ENCODE measurements around the gene FSD2.

Gene FSD2

DNA sequence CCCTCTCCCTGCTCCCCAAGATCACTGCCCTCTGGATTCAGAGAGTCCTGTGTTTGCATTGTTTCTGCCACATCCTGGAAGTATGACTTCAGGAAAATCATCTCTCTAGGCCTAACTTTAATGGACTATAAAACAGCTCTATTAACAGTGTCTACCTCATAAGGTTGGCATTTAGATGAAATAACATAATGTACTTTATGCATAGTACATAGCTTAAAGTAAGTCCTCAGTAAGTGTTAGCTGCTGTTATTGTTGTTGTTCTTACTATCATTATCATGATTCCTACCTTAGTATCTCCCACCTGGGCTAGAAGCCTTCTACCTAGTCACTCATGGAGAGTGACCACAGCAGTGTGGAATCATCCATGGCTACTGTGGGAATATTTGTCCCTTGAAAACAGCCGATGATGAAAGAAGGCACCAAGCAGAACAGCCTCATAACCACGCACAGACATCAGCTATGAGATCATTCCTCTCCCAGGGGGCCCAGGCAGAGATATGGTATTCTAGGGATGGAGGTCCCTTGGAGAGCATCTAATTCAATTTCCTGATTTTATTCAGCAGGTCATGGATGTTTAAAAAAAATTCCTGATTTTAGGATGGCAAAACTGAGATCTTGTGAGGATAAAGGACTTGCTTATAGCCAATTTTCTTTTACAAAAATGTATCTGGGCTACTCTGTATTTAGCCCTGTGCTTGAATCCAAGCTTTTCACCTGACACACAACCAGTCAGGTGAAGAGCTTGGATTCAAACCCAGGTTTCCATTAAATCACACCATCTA is 1.9 kb downstream of the FSD2 start:
- Histone ChIP-seq H3K36me3 (no peaks in the 10 kb centered on the region), H3K27ac (no peak overlapping the region), H3K27me3 (ENCODE audit: insufficient read depth, low read depth, severe bottlenecking) (no peaks in the 10 kb centered on the region), H3K9me3 (ENCODE audit: severe bottlenecking) (no peaks in the 10 kb centered on the region), H3K4me3 (ENCODE audit: low read depth, low read length) (no peak overlapping the region)
- no peak for DNase-seq
- TF ChIP-seq, protein P1, sequence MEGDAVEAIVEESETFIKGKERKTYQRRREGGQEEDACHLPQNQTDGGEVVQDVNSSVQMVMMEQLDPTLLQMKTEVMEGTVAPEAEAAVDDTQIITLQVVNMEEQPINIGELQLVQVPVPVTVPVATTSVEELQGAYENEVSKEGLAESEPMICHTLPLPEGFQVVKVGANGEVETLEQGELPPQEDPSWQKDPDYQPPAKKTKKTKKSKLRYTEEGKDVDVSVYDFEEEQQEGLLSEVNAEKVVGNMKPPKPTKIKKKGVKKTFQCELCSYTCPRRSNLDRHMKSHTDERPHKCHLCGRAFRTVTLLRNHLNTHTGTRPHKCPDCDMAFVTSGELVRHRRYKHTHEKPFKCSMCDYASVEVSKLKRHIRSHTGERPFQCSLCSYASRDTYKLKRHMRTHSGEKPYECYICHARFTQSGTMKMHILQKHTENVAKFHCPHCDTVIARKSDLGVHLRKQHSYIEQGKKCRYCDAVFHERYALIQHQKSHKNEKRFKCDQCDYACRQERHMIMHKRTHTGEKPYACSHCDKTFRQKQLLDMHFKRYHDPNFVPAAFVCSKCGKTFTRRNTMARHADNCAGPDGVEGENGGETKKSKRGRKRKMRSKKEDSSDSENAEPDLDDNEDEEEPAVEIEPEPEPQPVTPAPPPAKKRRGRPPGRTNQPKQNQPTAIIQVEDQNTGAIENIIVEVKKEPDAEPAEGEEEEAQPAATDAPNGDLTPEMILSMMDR (IDR thresholded peaks at IDR 0.05; ENCODE audit: low read depth, low read length): no peak

DNA sequence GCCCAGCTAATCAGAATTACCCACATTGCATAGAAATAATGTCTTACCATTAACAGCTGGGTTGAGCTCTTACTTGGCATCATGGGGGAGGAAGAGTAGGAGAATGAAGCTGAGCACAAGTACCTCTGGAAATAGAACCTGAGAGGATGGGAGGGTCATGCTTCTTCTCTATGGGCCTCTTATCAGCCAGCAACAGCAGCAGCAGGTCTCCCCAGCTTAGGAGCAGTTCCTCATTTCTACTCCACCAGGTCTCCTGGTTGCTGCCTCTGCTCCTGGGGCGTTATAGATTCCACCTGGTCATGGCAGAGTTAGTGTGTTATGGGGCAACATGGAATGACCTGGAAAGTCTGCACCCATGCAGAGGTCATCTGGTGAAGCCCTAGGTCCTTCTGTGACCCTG is 3.4 kb downstream of the FSD2 start:
- H3K27ac ChIP-seq: no peak overlapping the region
- H3K27me3 ChIP-seq (ENCODE audit: insufficient read depth, low read depth, severe bottlenecking): no peaks in the 10 kb centered on the region
- TF ChIP-seq, protein P1 (IDR thresholded peaks at IDR 0.05; ENCODE audit: low read depth, low read length): no peak
- H3K4me3 ChIP-seq (ENCODE audit: low read depth, low read length): no peak overlapping the region
- no peaks in the 10 kb centered on the region for H3K9me3 ChIP-seq (ENCODE audit: severe bottlenecking)
- H3K36me3 ChIP-seq: no peaks in the 10 kb centered on the region
- no peak for DNase-seq

DNA sequence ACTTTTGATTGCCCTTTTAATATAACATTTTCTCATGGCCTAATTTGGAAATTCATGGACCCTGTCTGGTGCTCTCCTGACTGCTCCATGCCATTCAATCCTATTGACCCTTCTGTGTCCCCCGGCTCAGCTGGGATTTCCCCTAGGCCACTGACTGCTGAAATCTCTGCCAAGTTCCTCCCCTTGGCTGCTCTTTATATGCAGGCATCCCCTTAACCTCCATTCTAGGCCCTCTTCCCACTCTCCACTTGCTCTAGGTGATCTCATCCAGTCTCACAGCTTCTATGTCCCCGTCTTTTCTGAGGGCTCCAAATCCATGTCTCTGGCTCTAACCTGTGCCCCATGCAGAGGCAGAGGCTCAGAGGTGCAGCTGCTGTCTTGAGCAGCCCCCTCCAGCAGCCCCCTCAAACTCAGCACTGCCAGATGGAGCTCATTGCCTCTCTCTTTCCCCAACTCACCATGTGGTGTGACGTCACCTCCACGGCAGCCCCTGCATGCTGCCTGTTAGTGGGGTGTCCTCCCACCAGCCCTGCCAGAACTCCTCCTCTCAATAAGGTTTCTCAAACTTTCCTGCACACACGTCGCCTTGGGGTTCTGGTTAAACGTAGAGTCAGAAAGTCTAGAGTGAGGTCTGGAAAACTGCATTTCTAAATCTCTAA is 6.6 kb downstream of the FSD2 start:
- no peak for DNase-seq
- H3K36me3 ChIP-seq: no peaks in the 10 kb centered on the region
- TF ChIP-seq, protein P1 (IDR thresholded peaks at IDR 0.05; ENCODE audit: low read depth, low read length): no peak
- H3K9me3 ChIP-seq (ENCODE audit: severe bottlenecking): no peaks in the 10 kb centered on the region
- no peak overlapping the region for H3K27ac ChIP-seq
- H3K4me3 ChIP-seq (ENCODE audit: low read depth, low read length): no peak overlapping the region
- no peaks in the 10 kb centered on the region for H3K27me3 ChIP-seq (ENCODE audit: insufficient read depth, low read depth, severe bottlenecking)

DNA sequence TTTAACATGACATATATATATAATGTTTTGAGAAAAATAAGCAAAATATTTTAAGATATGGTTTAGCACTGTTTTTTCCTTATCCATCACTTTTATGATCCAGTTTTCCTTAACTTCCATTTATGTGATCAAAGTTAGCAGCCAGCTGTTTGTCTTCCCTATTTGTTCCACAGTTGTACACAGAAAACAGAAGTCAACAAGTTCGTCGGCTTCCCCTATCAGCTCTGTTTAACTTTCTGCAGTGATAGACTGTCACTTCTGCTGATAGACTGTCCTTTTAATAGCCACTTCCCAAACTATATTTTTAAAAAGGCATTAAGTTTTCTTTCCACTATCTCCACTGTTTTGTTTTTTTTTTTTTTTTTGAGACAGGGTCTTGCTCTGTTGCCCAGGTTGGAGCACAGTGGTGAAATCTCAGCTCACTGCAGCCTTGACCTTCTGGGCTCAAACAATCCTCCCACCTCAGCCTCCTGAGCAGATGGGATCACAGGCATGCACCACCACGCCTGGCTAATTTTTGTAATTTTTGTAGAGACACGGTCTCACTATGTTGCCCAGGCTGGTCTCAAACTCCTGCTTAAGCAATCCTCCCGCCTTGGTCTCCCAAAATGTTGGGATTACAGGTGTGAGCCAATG is 7.2 kb downstream of the FSD2 start:
- Histone ChIP-seq H3K27me3 (ENCODE audit: insufficient read depth, low read depth, severe bottlenecking) (no peaks in the 10 kb centered on the region), H3K4me3 (ENCODE audit: low read depth, low read length) (no peak overlapping the region), H3K9me3 (ENCODE audit: severe bottlenecking) (peaks cover 3% of the 10 kb centered on the region), H3K36me3 (no peaks in the 10 kb centered on the region), H3K27ac (no peak overlapping the region)
- no peak for DNase-seq
- TF ChIP-seq, protein P1 (IDR thresholded peaks at IDR 0.05; ENCODE audit: low read depth, low read length): no peak

DNA sequence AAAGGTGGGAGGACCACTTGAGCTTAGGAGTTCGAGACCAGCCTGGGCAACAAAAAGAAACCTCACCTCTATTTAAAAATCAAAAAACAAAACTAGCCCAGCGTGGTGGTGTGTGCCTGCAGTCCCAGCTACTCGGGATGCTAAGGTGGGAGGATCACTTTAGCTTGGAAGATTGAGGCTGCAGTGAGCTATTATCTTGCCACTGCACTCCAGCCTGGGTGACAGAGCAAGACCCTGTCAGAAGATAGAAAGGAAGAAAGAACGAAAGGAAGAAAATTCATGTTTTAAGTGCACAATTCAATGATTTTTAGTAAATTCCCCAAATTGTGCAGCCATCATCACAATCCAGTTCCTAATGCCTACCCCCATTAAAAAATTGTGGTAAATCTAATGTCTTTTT is 7.8 kb downstream of the FSD2 start:
- Histone ChIP-seq H3K27me3 (ENCODE audit: insufficient read depth, low read depth, severe bottlenecking) (no peaks in the 10 kb centered on the region), H3K27ac (no peak overlapping the region), H3K4me3 (ENCODE audit: low read depth, low read length) (no peak overlapping the region), H3K36me3 (no peaks in the 10 kb centered on the region), H3K9me3 (ENCODE audit: severe bottlenecking) (peaks cover 3% of the 10 kb centered on the region)
- DNase-seq: no peak
- TF ChIP-seq, protein P1 (IDR thresholded peaks at IDR 0.05; ENCODE audit: low read depth, low read length): no peak

All from WERI-Rb-1 (cell line).